ENCODE data around the gene DDHD1.

The DDHD1 gene

DNA sequence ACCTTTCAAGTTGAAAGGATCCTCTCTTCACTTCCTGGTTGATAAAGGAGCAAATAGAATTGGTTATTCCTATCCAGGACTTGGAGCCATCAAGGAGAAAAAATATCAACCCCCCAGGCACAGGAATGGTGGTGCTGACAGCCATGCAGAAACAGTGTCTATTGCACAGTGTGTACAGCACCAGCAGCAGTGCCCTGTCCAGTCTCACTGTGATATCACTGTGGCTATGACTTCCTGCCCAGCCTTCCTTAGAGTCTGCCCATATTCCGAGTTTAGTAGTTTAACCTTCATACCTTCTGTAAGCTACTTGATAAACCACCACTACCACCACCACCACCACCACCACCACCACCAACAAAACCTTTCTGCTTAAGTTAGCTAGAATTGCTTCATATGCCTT lies 157.1 kb downstream of the DDHD1 start:
- DNase-seq (ENCODE audit: low spot score): no peak

DNA sequence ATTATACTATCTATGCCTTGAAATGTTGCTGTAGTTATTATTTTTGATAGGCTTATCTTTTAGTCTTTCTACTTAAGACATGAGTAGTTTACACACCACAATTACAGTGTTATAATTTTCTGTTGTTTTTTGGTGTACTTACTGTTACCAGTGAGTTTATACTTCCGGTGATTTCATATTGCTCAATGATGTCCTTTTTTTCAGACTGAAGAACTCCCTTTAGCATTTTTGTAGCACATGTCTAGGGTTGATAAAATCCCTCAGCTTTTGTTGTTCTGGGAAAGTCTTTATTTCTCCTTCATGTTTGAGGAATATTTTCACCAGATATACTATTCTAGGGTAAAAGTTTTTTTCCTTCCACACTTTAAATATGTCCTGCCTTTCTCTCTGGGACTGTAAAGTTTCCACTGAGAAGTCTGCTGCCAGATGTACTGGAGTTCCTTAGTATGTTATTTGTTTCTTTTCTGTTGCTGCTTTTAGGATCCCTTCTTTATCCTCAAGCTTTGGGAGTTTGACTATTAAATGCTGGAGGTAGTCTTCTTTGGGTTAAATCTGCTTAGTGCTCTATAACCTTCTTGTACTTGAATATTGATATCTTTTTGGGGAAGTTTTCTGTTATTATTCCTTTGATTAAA lies 160.8 kb downstream of the DDHD1 start:
- DNase-seq (ENCODE audit: low spot score): no peak

DNA sequence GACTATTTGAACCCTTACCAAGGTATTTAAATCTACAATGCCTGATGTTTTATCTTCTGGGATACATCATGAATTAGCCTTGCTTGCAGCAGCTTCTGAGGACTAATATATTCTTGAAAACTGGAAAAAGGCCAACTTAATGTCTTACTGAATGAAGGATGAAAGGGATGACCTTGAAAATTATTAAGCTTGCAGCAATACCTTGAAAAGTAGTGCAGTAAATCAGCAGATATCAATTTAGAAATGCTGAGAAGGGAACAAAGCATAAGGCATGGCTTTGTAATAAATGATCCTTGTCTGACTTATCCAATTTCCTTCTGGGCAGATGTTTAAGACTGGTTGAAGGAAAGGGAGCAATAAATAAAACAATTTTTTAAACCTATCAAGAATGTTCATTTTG lies 165.0 kb downstream of the DDHD1 start:
- DNase-seq (ENCODE audit: low spot score): no peak

DNA sequence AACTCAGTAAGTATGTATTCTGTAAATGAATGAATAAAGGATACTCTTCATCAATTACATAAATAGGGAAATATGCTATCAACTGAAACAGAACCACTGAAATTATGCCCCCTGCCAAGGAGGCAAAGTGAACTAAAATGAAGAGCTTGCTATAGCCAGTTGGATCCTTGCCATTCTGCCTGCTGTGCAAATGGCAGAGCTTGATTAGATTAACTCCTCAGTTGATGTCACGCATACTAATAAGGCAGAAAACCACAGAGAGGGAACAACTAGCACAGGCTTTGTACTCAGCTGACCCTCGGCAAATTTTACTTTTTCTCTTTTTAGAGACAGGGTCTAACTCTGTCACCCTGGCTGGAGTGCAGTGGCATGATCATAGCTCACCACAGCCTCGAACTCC lies 165.6 kb downstream of the DDHD1 start:
- DNase-seq (ENCODE audit: low spot score): no peak

DNA sequence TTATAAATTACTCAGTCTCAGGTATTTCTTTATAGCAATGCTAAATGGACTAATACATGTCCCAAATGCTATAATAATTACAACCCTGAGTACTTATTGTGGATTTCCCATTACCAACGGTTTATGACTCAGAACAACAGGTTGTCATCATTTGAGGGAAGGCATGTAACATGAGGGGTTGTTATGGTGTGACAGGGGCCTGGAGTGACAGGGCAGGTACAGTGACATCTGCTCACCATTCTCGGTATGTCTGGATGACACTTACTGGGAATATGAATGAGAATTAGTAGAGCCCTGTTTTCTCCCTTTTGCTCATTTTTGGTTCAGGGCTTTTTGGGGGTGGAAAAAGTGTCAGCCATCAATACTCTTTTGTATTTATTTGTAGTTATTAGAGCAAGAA lies 166.1 kb downstream of the DDHD1 start:
- DNase-seq (ENCODE audit: low spot score): no peak
